Sigmoid colon (tissue), 4 donors: ENCODE data around the gene WASF3.

Experiments
- EP300 ChIP-seq, 4 donors: sonication (generic); formaldehyde crosslinking; IDR thresholded peaks; one replicate each; pipeline ENCODE4 v1.6.1; 2017; ENCODE audit warnings: antibody characterized with exemption in 4 of 4
- POLR2A ChIP-seq, 2 donors: fragments of 450-650 bp; IDR thresholded peaks; one replicate each; pipeline ENCODE4 v1.6.1; 2016; ENCODE audit warnings: antibody characterized with exemption in 2 of 2, mild to moderate bottlenecking in 2 of 2, moderate library complexity in 2 of 2
- POLR2AphosphoS5 ChIP-seq, 4 donors: sonication (generic); formaldehyde crosslinking; IDR thresholded peaks; one replicate each; pipeline ENCODE4 v1.6.1; 2017; ENCODE audit warnings: antibody characterized with exemption in 4 of 4
- TF ChIP-seq, protein P1 (sequence below), 4 experiments: fragments of 450-650 bp in 3 of 4; fragments of 200-600 bp in 1 of 4; IDR thresholded peaks; one replicate each; pipeline ENCODE4 v1.5.1; 2016 to 2019; ENCODE audit warnings: antibody characterized with exemption in 4 of 4, mild to moderate bottlenecking in 3 of 4, moderate library complexity in 2 of 4

GRCh38 chr13:26660766-26661165 lies 103.3 kb downstream of the WASF3 start:
- no peak for TF ChIP-seq POLR2A (IDR thresholded peaks at IDR 0.05)
- TF ChIP-seq, protein P1, sequence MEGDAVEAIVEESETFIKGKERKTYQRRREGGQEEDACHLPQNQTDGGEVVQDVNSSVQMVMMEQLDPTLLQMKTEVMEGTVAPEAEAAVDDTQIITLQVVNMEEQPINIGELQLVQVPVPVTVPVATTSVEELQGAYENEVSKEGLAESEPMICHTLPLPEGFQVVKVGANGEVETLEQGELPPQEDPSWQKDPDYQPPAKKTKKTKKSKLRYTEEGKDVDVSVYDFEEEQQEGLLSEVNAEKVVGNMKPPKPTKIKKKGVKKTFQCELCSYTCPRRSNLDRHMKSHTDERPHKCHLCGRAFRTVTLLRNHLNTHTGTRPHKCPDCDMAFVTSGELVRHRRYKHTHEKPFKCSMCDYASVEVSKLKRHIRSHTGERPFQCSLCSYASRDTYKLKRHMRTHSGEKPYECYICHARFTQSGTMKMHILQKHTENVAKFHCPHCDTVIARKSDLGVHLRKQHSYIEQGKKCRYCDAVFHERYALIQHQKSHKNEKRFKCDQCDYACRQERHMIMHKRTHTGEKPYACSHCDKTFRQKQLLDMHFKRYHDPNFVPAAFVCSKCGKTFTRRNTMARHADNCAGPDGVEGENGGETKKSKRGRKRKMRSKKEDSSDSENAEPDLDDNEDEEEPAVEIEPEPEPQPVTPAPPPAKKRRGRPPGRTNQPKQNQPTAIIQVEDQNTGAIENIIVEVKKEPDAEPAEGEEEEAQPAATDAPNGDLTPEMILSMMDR (IDR thresholded peaks at IDR 0.05) = no peak
- TF ChIP-seq EP300 (IDR thresholded peaks at IDR 0.05) = no peak
- no peak for TF ChIP-seq POLR2AphosphoS5 (IDR thresholded peaks at IDR 0.05)
